Lower leg skin (tissue), 3 donors: ENCODE results near the gene LNPK.

Source experiments
- POLR2A ChIP-seq, 2 donors: fragments of 450-650 bp; IDR thresholded peaks; one replicate each; pipeline ENCODE4 v1.6.1; 2016 to 2017; ENCODE audit warnings: antibody characterized with exemption in 2 of 2, mild to moderate bottlenecking in 1 of 2, moderate library complexity in 1 of 2
- TF ChIP-seq, protein P1 (sequence below), 3 donors: fragments of 450-650 bp; IDR thresholded peaks; one replicate each; pipeline ENCODE4 v1.5.1; 2016; ENCODE audit warnings: antibody characterized with exemption in 3 of 3, mild to moderate bottlenecking in 3 of 3, moderate library complexity in 2 of 3

GRCh38 chr2:175948191-175948590, 53.9 kb downstream of the LNPK start:
- TF ChIP-seq, protein P1, sequence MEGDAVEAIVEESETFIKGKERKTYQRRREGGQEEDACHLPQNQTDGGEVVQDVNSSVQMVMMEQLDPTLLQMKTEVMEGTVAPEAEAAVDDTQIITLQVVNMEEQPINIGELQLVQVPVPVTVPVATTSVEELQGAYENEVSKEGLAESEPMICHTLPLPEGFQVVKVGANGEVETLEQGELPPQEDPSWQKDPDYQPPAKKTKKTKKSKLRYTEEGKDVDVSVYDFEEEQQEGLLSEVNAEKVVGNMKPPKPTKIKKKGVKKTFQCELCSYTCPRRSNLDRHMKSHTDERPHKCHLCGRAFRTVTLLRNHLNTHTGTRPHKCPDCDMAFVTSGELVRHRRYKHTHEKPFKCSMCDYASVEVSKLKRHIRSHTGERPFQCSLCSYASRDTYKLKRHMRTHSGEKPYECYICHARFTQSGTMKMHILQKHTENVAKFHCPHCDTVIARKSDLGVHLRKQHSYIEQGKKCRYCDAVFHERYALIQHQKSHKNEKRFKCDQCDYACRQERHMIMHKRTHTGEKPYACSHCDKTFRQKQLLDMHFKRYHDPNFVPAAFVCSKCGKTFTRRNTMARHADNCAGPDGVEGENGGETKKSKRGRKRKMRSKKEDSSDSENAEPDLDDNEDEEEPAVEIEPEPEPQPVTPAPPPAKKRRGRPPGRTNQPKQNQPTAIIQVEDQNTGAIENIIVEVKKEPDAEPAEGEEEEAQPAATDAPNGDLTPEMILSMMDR (IDR thresholded peaks at IDR 0.05), result no peak
- TF ChIP-seq POLR2A (IDR thresholded peaks at IDR 0.05), result no peak
